BE2C (cell line): ENCODE data around the gene PDRG1.

Source experiments
- DNase-seq: peaks from one replicate; pipeline ENCODE4 v3.0.0-alpha.2; 2020
- H3K27me3 ChIP-seq: fragments of 250-450 bp; sonication (Bioruptor Pico); 2 replicates; pipeline ENCODE4 v1.5.1; 2020; ENCODE audit warnings: mild to moderate bottlenecking
- H3K36me3 ChIP-seq: fragments of 250-450 bp; sonication (Bioruptor Pico); 2 replicates; pipeline ENCODE4 v1.5.1; 2020; ENCODE audit warnings: mild to moderate bottlenecking
- H3K4me1 ChIP-seq: fragments of 250-450 bp; sonication (Bioruptor Pico); 2 replicates; pipeline ENCODE4 v1.5.1; 2020
- H3K4me3 ChIP-seq: 2 replicates; pipeline ENCODE4 v1.5.1; 2011; ENCODE audit warnings: low read depth, low read length
- H3K9me3 ChIP-seq: fragments of 250-450 bp; sonication (Bioruptor Pico); 2 replicates; pipeline ENCODE4 v1.5.1; 2020
- TF ChIP-seq, protein P1 (sequence below): IDR thresholded peaks from 2 replicates; pipeline ENCODE4 v1.5.1; 2012; ENCODE audit warnings: mild to moderate bottlenecking, low read depth, low read length

Gene PDRG1

DNA sequence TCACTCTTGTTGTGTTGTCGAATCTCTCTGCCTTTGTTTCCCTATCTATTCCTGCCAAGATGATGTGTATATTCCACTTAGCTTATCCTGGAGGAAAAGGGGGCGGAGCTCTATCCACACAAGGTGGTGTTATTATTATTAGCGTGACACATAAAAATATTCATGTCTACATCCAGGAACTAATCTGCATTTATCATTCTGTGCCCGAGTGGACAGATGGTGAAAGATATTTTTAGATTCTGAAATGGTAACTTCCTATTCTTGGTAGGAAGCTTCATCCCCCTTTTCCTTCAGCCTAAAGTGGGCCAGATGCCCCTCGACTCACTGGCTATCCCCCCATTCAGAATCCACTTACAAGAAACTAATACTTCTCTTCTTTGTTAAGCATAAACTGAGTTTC, 18.1 kb upstream of the PDRG1 start:
- Histone ChIP-seq H3K4me1 (peaks cover 14% of the 10 kb centered on the region), H3K4me3 (peak overlapping the region; percentile 90), H3K27me3 (no peaks in the 10 kb centered on the region), H3K9me3 (no peaks in the 10 kb centered on the region), H3K36me3 (no peaks in the 10 kb centered on the region)
- no peak for DNase-seq
- TF ChIP-seq, protein P1, sequence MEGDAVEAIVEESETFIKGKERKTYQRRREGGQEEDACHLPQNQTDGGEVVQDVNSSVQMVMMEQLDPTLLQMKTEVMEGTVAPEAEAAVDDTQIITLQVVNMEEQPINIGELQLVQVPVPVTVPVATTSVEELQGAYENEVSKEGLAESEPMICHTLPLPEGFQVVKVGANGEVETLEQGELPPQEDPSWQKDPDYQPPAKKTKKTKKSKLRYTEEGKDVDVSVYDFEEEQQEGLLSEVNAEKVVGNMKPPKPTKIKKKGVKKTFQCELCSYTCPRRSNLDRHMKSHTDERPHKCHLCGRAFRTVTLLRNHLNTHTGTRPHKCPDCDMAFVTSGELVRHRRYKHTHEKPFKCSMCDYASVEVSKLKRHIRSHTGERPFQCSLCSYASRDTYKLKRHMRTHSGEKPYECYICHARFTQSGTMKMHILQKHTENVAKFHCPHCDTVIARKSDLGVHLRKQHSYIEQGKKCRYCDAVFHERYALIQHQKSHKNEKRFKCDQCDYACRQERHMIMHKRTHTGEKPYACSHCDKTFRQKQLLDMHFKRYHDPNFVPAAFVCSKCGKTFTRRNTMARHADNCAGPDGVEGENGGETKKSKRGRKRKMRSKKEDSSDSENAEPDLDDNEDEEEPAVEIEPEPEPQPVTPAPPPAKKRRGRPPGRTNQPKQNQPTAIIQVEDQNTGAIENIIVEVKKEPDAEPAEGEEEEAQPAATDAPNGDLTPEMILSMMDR = no peak

DNA sequence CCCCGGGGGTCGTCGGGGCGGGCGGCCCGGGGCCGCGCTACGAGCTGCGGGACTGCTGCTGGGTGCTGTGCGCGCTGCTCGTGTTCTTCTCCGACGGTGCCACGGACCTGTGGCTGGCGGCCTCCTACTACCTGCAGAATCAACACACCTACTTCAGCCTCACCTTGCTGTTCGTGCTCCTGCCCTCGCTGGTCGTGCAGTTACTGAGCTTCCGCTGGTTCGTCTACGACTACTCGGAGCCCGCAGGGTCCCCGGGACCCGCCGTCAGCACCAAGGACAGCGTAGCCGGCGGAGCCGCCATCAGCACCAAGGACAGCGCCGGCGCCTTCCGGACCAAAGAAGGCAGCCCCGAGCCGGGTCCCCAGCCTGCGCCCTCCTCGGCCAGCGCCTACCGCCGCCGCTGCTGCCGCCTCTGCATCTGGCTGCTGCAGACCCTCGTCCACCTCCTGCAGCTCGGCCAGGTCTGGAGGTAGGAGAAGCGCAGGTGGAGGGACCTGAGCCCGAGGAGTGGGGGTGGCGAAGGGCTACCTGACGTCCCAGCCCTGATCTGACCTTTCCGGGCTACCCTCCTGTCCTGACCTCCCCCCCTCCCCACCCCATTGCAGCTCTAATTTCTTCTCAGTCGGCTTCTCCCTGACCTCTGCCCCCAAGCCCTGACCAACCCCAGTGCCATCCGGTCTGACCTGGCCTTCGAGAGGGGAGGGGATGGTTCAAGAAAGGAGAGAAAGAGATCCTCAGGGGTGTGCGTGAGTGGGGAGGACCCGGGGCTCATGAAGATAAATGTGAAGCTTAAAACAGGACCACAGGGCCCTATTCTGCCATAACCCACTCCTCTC, 16.7 kb upstream of the PDRG1 start:
- H3K4me1 ChIP-seq = peaks cover 14% of the 10 kb centered on the region
- H3K27me3 ChIP-seq = no peaks in the 10 kb centered on the region
- peak overlapping the region; percentile 90 for H3K4me3 ChIP-seq
- DNase-seq = peak; percentile 55
- H3K9me3 ChIP-seq = no peaks in the 10 kb centered on the region
- H3K36me3 ChIP-seq = no peaks in the 10 kb centered on the region
- TF ChIP-seq, protein P1 = no peak

DNA sequence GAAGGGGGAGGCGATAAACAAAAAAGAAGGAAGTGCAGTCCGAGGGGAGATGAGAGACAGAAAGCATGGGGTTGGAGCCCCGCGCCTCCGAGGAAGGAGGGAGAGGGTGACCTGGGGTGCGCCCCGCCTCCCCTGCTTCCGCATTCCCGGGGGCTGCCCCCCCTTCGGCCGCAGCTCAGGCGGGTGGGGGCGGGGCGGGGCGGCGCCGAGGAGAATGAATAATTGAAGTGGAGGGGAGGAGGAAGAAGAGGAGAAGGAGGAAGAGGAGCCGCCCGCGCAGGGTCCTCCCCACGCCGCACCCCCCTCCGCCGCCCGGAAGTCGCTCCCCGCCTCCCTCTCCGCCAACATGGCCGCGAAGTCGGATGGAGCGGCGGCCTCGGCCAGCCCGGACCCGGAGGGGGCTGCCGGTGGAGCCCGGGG, 16.0 kb upstream of the PDRG1 start, which contains the start of gene XKR7:
TSS of gene XKR7 (plus strand) at position 322 of the 420 bp plus-strand sequence. CDS start at position 347, 25 bp downstream.
- TF ChIP-seq, protein P1 = no peak
- DNase-seq = peak; percentile 64
- H3K27me3 ChIP-seq = no peaks in the 10 kb centered on the region
- no peaks in the 10 kb centered on the region for H3K36me3 ChIP-seq
- H3K4me3 ChIP-seq = peak within 1 kb of the TSS; percentile 90
- peaks cover 18% of the 10 kb centered on the region for H3K4me1 ChIP-seq
- no peaks in the 10 kb centered on the region for H3K9me3 ChIP-seq

DNA sequence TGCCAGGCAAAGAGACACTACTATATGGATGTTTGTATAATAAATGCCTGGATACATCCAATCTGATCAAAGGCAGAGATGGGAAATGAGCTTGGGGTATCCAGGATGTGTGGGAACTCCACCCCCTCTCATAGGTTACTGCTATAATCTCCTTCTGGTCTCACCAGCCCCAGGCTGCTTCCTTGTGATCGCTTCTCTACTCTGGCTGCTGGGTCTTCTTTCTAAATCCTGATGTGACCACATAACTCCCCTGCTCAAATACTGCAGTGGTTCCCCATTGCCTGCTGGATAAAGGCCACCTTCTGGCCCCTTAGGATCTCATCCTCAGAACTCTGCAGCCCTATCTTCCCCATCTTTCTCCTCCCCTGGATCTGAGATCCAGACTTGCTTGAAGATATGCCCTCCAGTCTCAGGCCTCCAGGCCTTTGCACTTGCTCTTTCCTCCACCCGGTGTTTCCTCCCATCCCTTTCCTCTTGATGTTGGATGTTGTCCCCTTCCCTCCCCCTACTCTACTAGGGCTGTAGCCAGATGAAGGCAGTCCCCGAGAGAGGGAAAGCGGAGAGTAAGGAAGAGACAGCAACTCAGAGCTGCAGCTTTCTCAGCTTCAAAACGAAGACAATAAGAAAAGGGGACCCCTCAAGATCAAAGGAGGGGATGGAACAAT, 15.3 kb upstream of the PDRG1 start:
- H3K27me3 ChIP-seq = no peaks in the 10 kb centered on the region
- no peak for DNase-seq
- H3K4me1 ChIP-seq = peaks cover 19% of the 10 kb centered on the region
- H3K36me3 ChIP-seq = no peaks in the 10 kb centered on the region
- peak overlapping the region; percentile 90 for H3K4me3 ChIP-seq
- TF ChIP-seq, protein P1 = no peak
- no peaks in the 10 kb centered on the region for H3K9me3 ChIP-seq

DNA sequence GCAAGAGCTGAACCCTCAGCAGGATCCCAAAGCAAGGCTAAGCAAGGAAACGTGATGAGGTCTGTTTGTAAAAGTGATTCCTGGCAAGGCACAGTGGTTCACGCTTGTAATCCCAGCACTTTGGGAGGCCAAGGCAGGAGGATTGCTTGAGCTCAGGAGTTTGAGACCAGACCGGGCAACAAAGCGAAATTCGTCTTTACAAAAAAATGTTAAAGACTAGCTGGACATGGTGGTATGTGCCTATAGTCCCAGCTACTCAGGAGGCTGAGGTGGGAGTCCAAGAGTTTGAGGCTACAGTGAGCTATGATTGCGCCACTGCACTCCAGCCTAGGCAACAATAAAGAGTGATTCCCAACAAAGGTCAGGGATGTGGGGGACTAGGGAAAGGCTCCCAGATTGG, 12.0 kb upstream of the PDRG1 start:
- TF ChIP-seq, protein P1 = no peak
- Histone ChIP-seq H3K36me3 (no peaks in the 10 kb centered on the region), H3K4me1 (peaks cover 16% of the 10 kb centered on the region), H3K27me3 (no peaks in the 10 kb centered on the region), H3K9me3 (no peaks in the 10 kb centered on the region), H3K4me3 (no peak overlapping the region)
- no peak for DNase-seq

DNA sequence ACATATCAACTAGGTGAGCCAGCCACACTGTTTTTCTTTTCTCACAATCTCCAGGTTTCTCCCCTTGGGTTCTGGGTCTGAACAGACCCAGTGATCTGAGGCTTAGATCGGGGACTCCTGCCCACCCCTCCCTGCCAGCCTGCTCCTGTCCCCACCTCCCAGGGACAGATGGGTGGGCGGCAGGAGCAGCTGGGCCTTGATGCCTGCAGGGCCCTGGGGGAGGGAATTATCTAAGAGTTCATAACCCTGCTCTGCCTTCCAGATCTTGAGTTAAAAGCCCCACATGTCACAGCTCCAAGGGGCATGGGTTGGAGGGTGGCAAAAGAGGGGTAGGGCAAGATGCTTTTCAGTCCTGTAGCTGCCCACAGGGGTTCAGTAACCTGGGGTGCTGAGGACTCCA, 10.9 kb upstream of the PDRG1 start:
- Histone ChIP-seq H3K4me3 (no peak overlapping the region), H3K9me3 (no peaks in the 10 kb centered on the region), H3K27me3 (no peaks in the 10 kb centered on the region), H3K36me3 (no peaks in the 10 kb centered on the region), H3K4me1 (peaks cover 16% of the 10 kb centered on the region)
- DNase-seq = peak; percentile 32
- TF ChIP-seq, protein P1 = no peak
